ENCODE data around the gene MBLAC1. TPM values are rescaled to one million over a fixed set of nuclear protein-coding genes. Genes with fewer than 3 reads are reported as not detected.

MBLAC1 gene
- total RNA-seq, 1 donor, result 1.5 TPM

DNA sequence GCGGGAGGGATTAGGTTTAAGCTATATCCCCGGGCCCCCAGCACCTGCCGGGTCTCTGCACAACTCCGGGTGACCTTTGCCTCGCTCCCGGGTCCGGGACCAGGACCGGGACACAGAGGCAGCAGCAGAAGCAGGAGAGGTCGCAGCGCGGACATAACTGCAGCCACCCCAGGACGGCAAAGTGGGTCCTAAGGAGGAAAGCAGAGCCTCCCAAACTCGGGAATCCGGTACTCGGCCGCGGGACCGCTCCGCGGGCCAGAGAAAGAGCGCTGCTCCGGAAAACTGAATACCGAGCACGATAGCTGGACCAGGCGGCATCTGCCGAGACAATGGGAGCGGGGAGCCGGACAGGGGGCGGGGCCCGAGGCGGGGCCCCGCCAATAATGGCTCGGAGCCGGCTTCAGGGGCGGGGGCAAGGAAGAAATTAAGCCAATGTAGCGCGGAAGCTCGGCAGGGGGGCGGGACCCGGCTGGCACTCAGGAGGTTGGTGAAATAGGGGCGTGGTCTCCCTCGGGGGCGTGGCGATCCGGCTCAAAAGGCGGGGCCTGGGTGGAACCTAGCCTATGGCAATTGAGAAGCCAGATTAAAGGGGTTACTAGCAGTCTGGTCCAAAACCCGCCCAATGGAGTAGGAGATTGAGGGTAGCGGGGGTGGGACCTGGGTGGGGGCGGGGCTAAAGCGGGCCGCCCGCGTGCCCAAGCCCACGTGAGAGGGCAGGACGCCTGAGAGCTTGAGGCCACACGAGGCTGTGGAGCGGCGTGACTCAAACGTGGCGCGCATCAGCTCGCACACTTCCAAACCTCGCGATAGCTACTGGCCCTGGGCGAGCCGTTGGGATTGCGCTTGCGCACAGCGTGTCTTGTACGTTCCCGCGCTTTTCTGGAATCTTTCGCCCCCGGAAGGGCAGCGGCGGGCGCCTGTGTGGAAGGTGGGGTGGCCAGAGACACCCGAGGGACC is 50.6 kb downstream of the MBLAC1 start, which contains the start of the genes GPC2 and STAG3:
Gene GPC2, minus strand, starts transcription at position 337 of the 957 bp plus-strand sequence. Its CDS starts 182 bp downstream, at position 155.
Gene STAG3, plus strand, starts transcription at position 874 of the 957 bp plus-strand sequence. CDS start 2,639 bp downstream, outside the sequence.
- no peaks in the 10 kb centered on the region for H3K27me3 ChIP-seq (ENCODE audit: insufficient read depth, low read length)

More for the DNA sequence above, 50.6 kb downstream of the MBLAC1 start, which contains the start of the genes GPC2 and STAG3:
- Histone ChIP-seq H3K4me1 (ENCODE audit: insufficient read depth, low read length) (peaks cover 22% of the 10 kb centered on the region), H3K4me3 (ENCODE audit: low read length) (peak within 1 kb of the TSS; percentile 53), H3K9me3 (ENCODE audit: low read depth, low read length) (no peaks in the 10 kb centered on the region)

Other genes starting within 250 kb of the MBLAC1 start
- not detected for gene OR2AE1, start 249.9 kb upstream of the MBLAC1 start, total RNA-seq
- 23.2 TPM for gene TRIM4, start 207.4 kb upstream of the MBLAC1 start, total RNA-seq
- 0.63 TPM for gene GJC3, start 197.3 kb upstream of the MBLAC1 start, total RNA-seq
- gene AZGP1, start 150.9 kb upstream of the MBLAC1 start, total RNA-seq, result not detected
- 41.3 TPM for gene ZKSCAN1, start 111.4 kb upstream of the MBLAC1 start, total RNA-seq
- gene ZSCAN21, start 77.2 kb upstream of the MBLAC1 start, total RNA-seq, result 2.0 TPM
- 37.4 TPM for gene ZNF3, start 45.2 kb upstream of the MBLAC1 start, total RNA-seq
- gene COPS6, start 38.0 kb upstream of the MBLAC1 start, total RNA-seq, result 18.4 TPM
- 33.8 TPM for gene MCM7, start 25.6 kb upstream of the MBLAC1 start, total RNA-seq
- 2.8 TPM for gene AP4M1, start 25.3 kb upstream of the MBLAC1 start, total RNA-seq
- gene TAF6, start 7.6 kb upstream of the MBLAC1 start, total RNA-seq, result 16.1 TPM
- 13.3 TPM for gene CNPY4, start 7.3 kb upstream of the MBLAC1 start, total RNA-seq
- gene LAMTOR4, start 22.0 kb downstream of the MBLAC1 start, total RNA-seq, result 102 TPM
- gene TRAPPC14, start 31.8 kb downstream of the MBLAC1 start, total RNA-seq, result 19.1 TPM
- gene GAL3ST4, start 41.6 kb downstream of the MBLAC1 start, total RNA-seq, result 1.8 TPM
- 2.3 TPM for gene GPC2, start 50.4 kb downstream of the MBLAC1 start, total RNA-seq
- gene STAG3, start 51.0 kb downstream of the MBLAC1 start, total RNA-seq, result 6.7 TPM
- gene PVRIG, start 93.0 kb downstream of the MBLAC1 start, total RNA-seq, result 13.9 TPM
- gene SPDYE3, start 180.7 kb downstream of the MBLAC1 start, total RNA-seq, result under 0.01 TPM
- gene PILRB, start 231.2 kb downstream of the MBLAC1 start, total RNA-seq, result 26.6 TPM
- gene PILRA, start 246.5 kb downstream of the MBLAC1 start, total RNA-seq, result 56.7 TPM

Data from mononuclear cell (primary cell).